Colonic mucosa (tissue), 4 donors: ENCODE data around the gene PTGDR. TPM values are rescaled to one million over a fixed set of nuclear protein-coding genes. Genes with fewer than 3 reads are reported as not detected.

ENCODE experiments used
- DNase-seq: peaks from one replicate; pipeline ENCODE4 v3.0.0-alpha.2; 2020
- H3K27ac ChIP-seq: fragments of 200-600 bp; one replicate; pipeline ENCODE4 v1.8.0; 2021
- H3K27me3 ChIP-seq: fragments of 200-600 bp; one replicate; pipeline ENCODE4 v1.8.0; 2021
- H3K36me3 ChIP-seq: fragments of 200-600 bp; one replicate; pipeline ENCODE4 v1.8.0; 2021
- H3K4me1 ChIP-seq: fragments of 200-600 bp; one replicate; pipeline ENCODE4 v1.8.0; 2021; ENCODE audit warnings: mild to moderate bottlenecking
- H3K4me3 ChIP-seq: fragments of 200-600 bp; one replicate; pipeline ENCODE4 v1.8.0; 2021
- H3K9ac ChIP-seq, 2 donors: one replicate each; pipeline ENCODE4 v1.7.0; 2013; ENCODE audit warnings: control low read depth in 2 of 2, low read depth in 2 of 2, low read length in 2 of 2
- H3K9me3 ChIP-seq: fragments of 200-600 bp; one replicate; pipeline ENCODE4 v1.8.0; 2021
- intact Hi-C: fragments of 100-400 bp; cut with DNase I; formaldehyde crosslinking; loops from one replicate; pipeline ENCODE4 v1.14.1; 2022
- total RNA-seq, 2 donors: library from RNA; stranded (reverse); fragmentation: NEBNext Ultra II Directional in 1 of 2; extraction: Animal tissue kit (Norgen Biotek cat#: 25700) in 1 of 2; gene quantifications; one replicate each; pipeline ENCODE4 v1.2.1, GENCODE V29; 2021
- TF ChIP-seq, protein P1 (sequence below): fragments of 200-600 bp; IDR thresholded peaks from one replicate; pipeline ENCODE4 v1.8.0; 2022; ENCODE audit warnings: antibody characterized with exemption, mild to moderate bottlenecking
- donor health status: healthy.
- donor health status: DM: no; HTN: no; CAD: no.
- donor health status: DM: no; HTN: no; CAD: no.

PTGDR gene, protein sequence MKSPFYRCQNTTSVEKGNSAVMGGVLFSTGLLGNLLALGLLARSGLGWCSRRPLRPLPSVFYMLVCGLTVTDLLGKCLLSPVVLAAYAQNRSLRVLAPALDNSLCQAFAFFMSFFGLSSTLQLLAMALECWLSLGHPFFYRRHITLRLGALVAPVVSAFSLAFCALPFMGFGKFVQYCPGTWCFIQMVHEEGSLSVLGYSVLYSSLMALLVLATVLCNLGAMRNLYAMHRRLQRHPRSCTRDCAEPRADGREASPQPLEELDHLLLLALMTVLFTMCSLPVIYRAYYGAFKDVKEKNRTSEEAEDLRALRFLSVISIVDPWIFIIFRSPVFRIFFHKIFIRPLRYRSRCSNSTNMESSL
- total RNA-seq = 10 to 100 TPM; 14.4 to 32.3 TPM

DNA sequence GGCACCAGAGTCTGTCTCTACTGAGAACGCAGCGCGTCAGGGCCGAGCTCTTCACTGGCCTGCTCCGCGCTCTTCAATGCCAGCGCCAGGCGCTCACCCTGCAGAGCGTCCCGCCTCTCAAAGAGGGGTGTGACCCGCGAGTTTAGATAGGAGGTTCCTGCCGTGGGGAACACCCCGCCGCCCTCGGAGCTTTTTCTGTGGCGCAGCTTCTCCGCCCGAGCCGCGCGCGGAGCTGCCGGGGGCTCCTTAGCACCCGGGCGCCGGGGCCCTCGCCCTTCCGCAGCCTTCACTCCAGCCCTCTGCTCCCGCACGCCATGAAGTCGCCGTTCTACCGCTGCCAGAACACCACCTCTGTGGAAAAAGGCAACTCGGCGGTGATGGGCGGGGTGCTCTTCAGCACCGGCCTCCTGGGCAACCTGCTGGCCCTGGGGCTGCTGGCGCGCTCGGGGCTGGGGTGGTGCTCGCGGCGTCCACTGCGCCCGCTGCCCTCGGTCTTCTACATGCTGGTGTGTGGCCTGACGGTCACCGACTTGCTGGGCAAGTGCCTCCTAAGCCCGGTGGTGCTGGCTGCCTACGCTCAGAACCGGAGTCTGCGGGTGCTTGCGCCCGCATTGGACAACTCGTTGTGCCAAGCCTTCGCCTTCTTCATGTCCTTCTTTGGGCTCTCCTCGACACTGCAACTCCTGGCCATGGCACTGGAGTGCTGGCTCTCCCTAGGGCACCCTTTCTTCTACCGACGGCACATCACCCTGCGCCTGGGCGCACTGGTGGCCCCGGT, at the start of gene PTGDR:
Gene PTGDR, plus strand, starts transcription at position 198 of the 778 bp plus-strand sequence. Its CDS starts 117 bp downstream, at position 315.
- TF ChIP-seq, protein P1, sequence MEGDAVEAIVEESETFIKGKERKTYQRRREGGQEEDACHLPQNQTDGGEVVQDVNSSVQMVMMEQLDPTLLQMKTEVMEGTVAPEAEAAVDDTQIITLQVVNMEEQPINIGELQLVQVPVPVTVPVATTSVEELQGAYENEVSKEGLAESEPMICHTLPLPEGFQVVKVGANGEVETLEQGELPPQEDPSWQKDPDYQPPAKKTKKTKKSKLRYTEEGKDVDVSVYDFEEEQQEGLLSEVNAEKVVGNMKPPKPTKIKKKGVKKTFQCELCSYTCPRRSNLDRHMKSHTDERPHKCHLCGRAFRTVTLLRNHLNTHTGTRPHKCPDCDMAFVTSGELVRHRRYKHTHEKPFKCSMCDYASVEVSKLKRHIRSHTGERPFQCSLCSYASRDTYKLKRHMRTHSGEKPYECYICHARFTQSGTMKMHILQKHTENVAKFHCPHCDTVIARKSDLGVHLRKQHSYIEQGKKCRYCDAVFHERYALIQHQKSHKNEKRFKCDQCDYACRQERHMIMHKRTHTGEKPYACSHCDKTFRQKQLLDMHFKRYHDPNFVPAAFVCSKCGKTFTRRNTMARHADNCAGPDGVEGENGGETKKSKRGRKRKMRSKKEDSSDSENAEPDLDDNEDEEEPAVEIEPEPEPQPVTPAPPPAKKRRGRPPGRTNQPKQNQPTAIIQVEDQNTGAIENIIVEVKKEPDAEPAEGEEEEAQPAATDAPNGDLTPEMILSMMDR = no peak
- H3K27ac ChIP-seq = peak within 1 kb of the TSS; percentile 43
- H3K9me3 ChIP-seq = no peaks in the 10 kb centered on the region
- peaks cover 8% of the 10 kb centered on the region for H3K27me3 ChIP-seq
- no peaks in the 10 kb centered on the region for H3K36me3 ChIP-seq
- H3K4me3 ChIP-seq = peak within 1 kb of the TSS; percentile 64
- no peaks in the 10 kb centered on the region for H3K4me1 ChIP-seq
- intact Hi-C loops = no loop called here
- peak; percentile 86 for DNase-seq
- H3K9ac ChIP-seq = peak within 1 kb of the TSS; percentile 51 to 72

DNA sequence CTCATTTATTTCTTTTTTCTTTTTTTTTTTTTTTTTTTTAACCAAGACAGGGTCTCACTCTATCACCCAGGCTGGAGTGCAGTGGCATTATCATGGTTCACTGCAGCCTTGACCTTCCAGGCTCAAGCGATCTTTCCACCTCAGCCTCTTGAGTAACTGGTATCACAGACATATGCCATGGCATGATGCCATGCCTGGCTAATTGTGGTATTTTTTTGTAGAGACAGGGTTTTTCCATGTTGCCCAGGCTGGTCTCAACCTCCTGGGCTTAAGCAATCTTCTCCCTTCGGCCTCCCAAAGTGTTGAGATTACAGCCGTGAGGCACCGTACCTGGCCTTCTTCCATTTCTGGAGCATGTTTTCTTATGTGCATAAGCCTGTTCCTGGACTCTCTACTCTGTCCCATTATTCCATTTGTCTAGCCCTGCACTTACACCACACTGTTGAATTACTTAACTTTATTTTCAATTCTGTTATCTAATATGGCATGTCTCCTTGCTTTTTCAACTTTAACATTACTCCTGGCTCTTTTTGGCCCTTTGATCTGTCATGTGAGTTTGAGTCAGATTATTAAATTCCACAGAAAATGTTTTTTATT, 47.9 kb upstream of the PTGDR start:
- intact Hi-C loops = no loop called here
- no peaks in the 10 kb centered on the region for H3K9me3 ChIP-seq
- no peak overlapping the region for H3K9ac ChIP-seq
- H3K4me1 ChIP-seq = no peaks in the 10 kb centered on the region
- no peak overlapping the region for H3K27ac ChIP-seq
- TF ChIP-seq, protein P1 = no peak
- no peak overlapping the region for H3K4me3 ChIP-seq
- no peaks in the 10 kb centered on the region for H3K36me3 ChIP-seq
- H3K27me3 ChIP-seq = no peaks in the 10 kb centered on the region
- DNase-seq = no peak

DNA sequence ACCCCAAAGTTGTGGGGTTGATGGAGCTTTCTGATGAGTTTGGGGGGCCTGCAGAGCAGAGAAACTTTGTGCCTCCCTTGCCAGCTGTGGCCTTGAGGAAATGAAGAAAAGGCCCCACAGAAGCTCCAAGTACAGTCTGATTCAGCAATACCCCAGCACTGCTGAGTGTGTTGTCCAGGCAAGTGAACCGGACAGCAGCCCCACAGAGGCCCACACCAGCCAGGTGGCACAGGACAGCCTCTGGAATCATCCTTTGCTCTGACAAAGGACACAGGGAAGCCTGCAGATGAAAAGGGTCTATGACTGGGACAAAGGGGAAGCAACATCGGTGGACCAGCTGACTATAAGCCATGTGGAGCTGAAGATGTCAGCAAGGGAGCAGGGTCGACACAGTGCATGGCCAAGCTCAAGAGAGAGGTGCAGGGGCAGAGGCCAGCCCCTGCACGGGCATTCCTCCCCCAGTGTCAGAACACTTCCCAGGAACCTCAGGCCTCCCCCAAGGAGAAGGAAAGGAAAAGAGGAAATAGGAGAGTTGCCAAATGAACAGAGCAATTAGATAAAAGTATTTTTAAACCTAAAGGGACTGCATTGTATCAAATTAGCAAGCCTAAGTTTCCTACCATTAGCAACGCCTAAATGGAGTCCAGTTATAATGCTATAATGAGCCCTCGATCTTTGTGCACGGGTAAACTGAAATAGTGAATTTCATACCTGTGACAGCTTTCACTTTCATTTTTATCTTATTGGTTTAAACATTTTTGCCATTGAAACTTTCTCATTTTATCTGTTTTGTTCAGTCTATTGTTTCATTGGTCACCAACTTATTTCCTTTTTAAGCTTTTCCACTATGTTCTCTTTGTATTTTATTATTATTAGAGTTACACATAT, 46.3 kb upstream of the PTGDR start:
- Histone ChIP-seq H3K4me1 (no peaks in the 10 kb centered on the region), H3K36me3 (no peaks in the 10 kb centered on the region), H3K9me3 (no peaks in the 10 kb centered on the region), H3K27me3 (no peaks in the 10 kb centered on the region), H3K27ac (no peak overlapping the region), H3K4me3 (no peak overlapping the region), H3K9ac (peak overlapping the region in 1 of 2 donors; percentile 65)
- intact Hi-C loops = no loop called here
- no peak for DNase-seq
- TF ChIP-seq, protein P1 = no peak

DNA sequence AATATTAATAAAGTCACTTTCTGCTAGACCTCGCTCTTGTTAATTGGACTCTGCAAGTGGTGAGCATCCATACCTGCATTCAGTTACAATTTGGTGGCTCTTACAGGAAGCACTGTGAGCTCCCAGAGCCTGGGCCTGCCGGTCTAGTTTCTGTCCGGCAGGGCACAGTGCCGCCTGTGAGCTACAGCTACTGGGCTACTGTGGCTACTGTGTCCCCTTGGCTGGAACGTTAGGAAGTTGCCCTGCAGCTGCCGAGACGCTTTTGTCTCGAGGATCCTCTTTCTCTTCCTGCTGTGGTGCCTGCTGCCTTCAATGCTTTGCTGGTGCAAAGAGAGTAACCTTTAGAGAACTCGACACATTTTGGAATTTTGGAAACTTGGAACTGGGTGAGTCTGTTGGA, 44.6 kb upstream of the PTGDR start:
- Histone ChIP-seq H3K36me3 (no peaks in the 10 kb centered on the region), H3K27ac (no peak overlapping the region), H3K4me3 (no peak overlapping the region), H3K9me3 (no peaks in the 10 kb centered on the region), H3K27me3 (no peaks in the 10 kb centered on the region), H3K9ac (no peak overlapping the region), H3K4me1 (no peaks in the 10 kb centered on the region)
- TF ChIP-seq, protein P1 = no peak
- intact Hi-C loops = no loop called here
- no peak for DNase-seq
